Uterus (tissue), 2 donors: ENCODE measurements around the gene CSH1.
"Not testable (repeated sequence)": the region's sequence is repeated elsewhere in the genome, so short reads cannot be mapped to it uniquely, and the experiment has no call there.

Experiments used
- CTCF ChIP-seq, 4 experiments: fragments of 200-600 bp in 2 of 4; fragments of 450-650 bp in 2 of 4; sonication (generic) in 2 of 4; IDR thresholded peaks; one replicate each; pipeline ENCODE4 v1.5.1; 2016 to 2019; ENCODE audit warnings: antibody characterized with exemption in 4 of 4, mild to moderate bottlenecking in 2 of 4, moderate library complexity in 1 of 4
- POLR2A ChIP-seq, 2 donors: fragments of 450-650 bp; IDR thresholded peaks; one replicate each; pipeline ENCODE4 v1.6.1; 2016; ENCODE audit warnings: antibody characterized with exemption in 2 of 2, mild to moderate bottlenecking in 1 of 2, moderate library complexity in 1 of 2

DNA sequence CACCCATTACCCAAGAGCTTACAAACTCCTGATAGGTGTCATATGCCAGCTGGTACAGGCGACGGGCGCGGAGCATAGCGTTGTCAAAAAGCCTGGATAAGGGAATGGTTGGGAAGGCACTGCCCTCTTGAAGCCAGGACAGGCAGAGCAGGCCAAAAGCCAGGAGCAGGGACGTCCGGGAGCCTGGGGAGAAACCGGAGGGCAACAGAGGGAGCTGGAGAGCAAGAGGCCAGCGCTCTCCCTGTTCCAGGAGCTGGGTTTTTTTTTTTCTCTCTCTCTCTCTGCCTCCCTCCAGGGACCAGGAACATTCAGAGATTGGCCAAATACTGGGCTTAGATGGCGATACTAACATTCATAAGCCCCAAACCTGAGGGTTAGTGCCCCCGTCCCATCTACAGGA lies 15.0 kb downstream of the CSH1 start:
- not testable (repeated sequence) for TF ChIP-seq CTCF, POLR2A (IDR thresholded peaks at IDR 0.05)
